GM12878 (cell line): ENCODE results near the gene TMEM11. TPM values are rescaled to one million over a fixed set of nuclear protein-coding genes. Genes with fewer than 3 reads are reported as not detected.

Source experiments
- ATAC-seq: fragments of 200-7000 bp; cut with Tn5 transposase; 3 replicates; pipeline ENCODE4 v1.9.1; 2020; ENCODE audit warnings: mild to moderate bottlenecking, moderate library complexity
- BruUV-seq: library from RNA; stranded (reverse); fragments of 400-500 nt; replicated peaks from 2 replicates; lab custom pipeline; 2021; lab: Mats Ljungman, UMichigan
- CTCF ChIA-PET: fragments of 300-600 bp; sonication (Branson Sonifier 250); formaldehyde crosslinking; extraction: SDS; loops from one replicate; lab custom pipeline; 2021; ENCODE audit warnings: inconsistent platforms; lab: Yijun Ruan, JAX
- POLR2A ChIA-PET: fragments of 350-600 bp; formaldehyde crosslinking; extraction: SDS; loops from one replicate; lab custom pipeline; 2021; ENCODE audit warnings: inconsistent platforms; lab: Charles Lee
- RAD21 ChIA-PET: fragments of 300-600 bp; sonication (Branson Sonifier 250); formaldehyde crosslinking; loops from one replicate; lab custom pipeline; 2023; ENCODE audit warnings: antibody characterized with exemption; ENCODE audit not compliant: unreplicated experiment; lab: Charles Lee
- SMC1A ChIA-PET: fragments of 300-600 bp; sonication (Branson Sonifier 250); formaldehyde crosslinking; loops from one replicate; lab custom pipeline; 2023; ENCODE audit not compliant: unreplicated experiment, uncharacterized antibody; lab: Charles Lee
- DNase-seq: peaks from one replicate; pipeline ENCODE4 v3.0.0-alpha.2; 2011; ENCODE audit warnings: low read depth, low spot score
- FAIRE-seq: peaks from 3 replicates; lab custom pipeline; 2011; peaks lifted over from hg19 to GRCh38; lab: Jason Lieb, UNC
- H2AFZ ChIP-seq: 2 replicates; pipeline ENCODE4 v1.6.0; 2011; ENCODE audit warnings: low read depth, low read length, control low read depth; ENCODE audit not compliant: control insufficient read depth
- H3K27ac ChIP-seq: 2 replicates; pipeline ENCODE4 v1.5.1; 2011; ENCODE audit warnings: control low read depth; ENCODE audit not compliant: control insufficient read depth, insufficient read depth
- H3K27me3 ChIP-seq, 2 experiments: replicated peaks in 1 of 2; 2 replicates each; pipeline versions ENCODE4 v1.6.0 to v1.6.1; 2011; ENCODE audit warnings: low read length in 1 of 2; ENCODE audit not compliant: control insufficient read depth in 2 of 2, insufficient read depth in 2 of 2
- H3K36me3 ChIP-seq, 2 experiments: 2 replicates each; pipeline ENCODE4 v1.5.1; 2011; ENCODE audit warnings: low read length in 1 of 2; ENCODE audit not compliant: control insufficient read depth in 2 of 2, insufficient read depth in 2 of 2
- H3K4me1 ChIP-seq: 2 replicates; pipeline ENCODE4 v1.6.1; 2011; ENCODE audit warnings: mild to moderate bottlenecking, low read length, moderate library complexity, mixed read lengths; ENCODE audit not compliant: control insufficient read depth, insufficient read depth
- H3K4me2 ChIP-seq: 2 replicates; pipeline ENCODE4 v1.6.0; 2011; ENCODE audit warnings: control low read depth; ENCODE audit not compliant: control insufficient read depth, insufficient read depth
- H3K4me3 ChIP-seq: fragments of 200-600 bp; sonication (generic); 2 replicates; pipeline ENCODE4 v1.5.1; 2016
- H3K79me2 ChIP-seq: 2 replicates; pipeline ENCODE4 v1.6.0; 2011; ENCODE audit warnings: low read length; ENCODE audit not compliant: control insufficient read depth, insufficient read depth
- H3K9ac ChIP-seq: 2 replicates; pipeline ENCODE4 v1.8.0; 2011; ENCODE audit warnings: low read length, control low read depth, mixed read lengths; ENCODE audit not compliant: control insufficient read depth, insufficient read depth
- H3K9me3 ChIP-seq: replicated peaks from 3 replicates; pipeline ENCODE4 v1.5.1; 2011; ENCODE audit warnings: mild to moderate bottlenecking, low read length; ENCODE audit not compliant: control insufficient read depth, insufficient read depth
- H4K20me1 ChIP-seq: 2 replicates; pipeline ENCODE4 v1.6.0; 2011; ENCODE audit not compliant: control insufficient read depth, insufficient read depth
- FOXM1 ChIP-seq: IDR thresholded peaks from 2 replicates; pipeline ENCODE4 v1.6.1; 2012; ENCODE audit warnings: low read depth, mild to moderate bottlenecking, inconsistent platforms, low read length, moderate library complexity
- LARP7 ChIP-seq: fragments of 450-650 bp; IDR thresholded peaks from 2 replicates; pipeline ENCODE4 v1.6.1; 2017; ENCODE audit warnings: mild to moderate bottlenecking
- TAF1 ChIP-seq: IDR thresholded peaks from 2 replicates; pipeline ENCODE4 v1.6.1; 2011; ENCODE audit warnings: mild to moderate bottlenecking, low read depth, low read length, borderline replicate concordance
- ZNF24 ChIP-seq: fragments of 450-650 bp; IDR thresholded peaks from 2 replicates; pipeline ENCODE4 v1.6.1; 2017; ENCODE audit warnings: antibody characterized with exemption, mild to moderate bottlenecking
- WGBS: methylation state at CpG from one replicate; pipeline ENCODE4 v1.1.6; 2016; ENCODE audit warnings: low lambda C conversion rate; ENCODE audit not compliant: insufficient replicate concordance, insufficient coverage; ENCODE audit errors: missing lambda C conversion rate; 5-methylcytosine and 5-hydroxymethylcytosine counted together
- in situ Hi-C: fragments of 300-500 bp; cut with MboI; formaldehyde crosslinking; loops from 9 replicates; pipeline ENCODE4 v1.14.3; 2018; ENCODE audit warnings: mixed read lengths
- intact Hi-C: fragments of 100-400 bp; cut with micrococcal nuclease; formaldehyde crosslinking; loops from one replicate; pipeline ENCODE4 v1.14.2; 2022; ENCODE audit not compliant: unreplicated experiment
- polyA plus RNA-seq, 11 experiments: library from polyadenylated mRNA; depleted of rRNA in 4 of 11; unstranded in 6 of 11; stranded (reverse) in 5 of 11; fragments of >200 nt; fragmentation: Nextera tagmentation in 4 of 11; fragmentation: Illumina TruSeq in 1 of 11; extraction: Ambion mirVana in 4 of 11; extraction: Trizol in 1 of 11; gene quantifications; 1 replicate in 1 of 11; 2 replicates in 10 of 11; pipeline versions ENCODE4 v1.2.1 to v1.2.3, GENCODE V29; 2011 to 2016; ENCODE audit warnings: inconsistent platforms in 2 of 11, missing spikeins in 2 of 11, low read depth in 1 of 11
- total RNA-seq, 4 experiments: library from RNA; depleted of rRNA in 3 of 4; stranded (reverse); fragments of >200 nt in 3 of 4; fragmentation: Illumina TruSeq in 1 of 4; extraction: Trizol in 1 of 4; gene quantifications; 2 replicates each; pipeline versions ENCODE4 v1.2.1 to v1.2.3, GENCODE V29; 2013 to 2021
- TF ChIP-seq, protein P1 (sequence below): IDR thresholded peaks from 2 replicates; pipeline ENCODE4 v1.6.1; 2011; ENCODE audit warnings: low read depth, low read length, improper control_type of control experiment, borderline replicate concordance

Gene TMEM11
- total and polyA plus RNA-seq, 10 of the 15 experiments (the other 5 are each of a cell fraction or from before 2014, with no cell fraction given): 14.4 to 63.4 (median 27.2) TPM

GRCh38 chr17:21204935-21205334 lies 9.0 kb downstream of the TMEM11 start:
- TF ChIP-seq LARP7 (no peak), FOXM1 (no peak)

GRCh38 chr17:21202512-21202911 lies 11.4 kb downstream of the TMEM11 start:
- no peak for DNase-seq
- Histone ChIP-seq H3K9me3 (no peaks in the 10 kb centered on the region), H4K20me1 (peaks cover 19% of the 10 kb centered on the region), H2AFZ (no peak overlapping the region), H3K79me2 (peaks cover 43% of the 10 kb centered on the region), H3K4me2 (no peak overlapping the region), H3K4me1 (peaks cover 11% of the 10 kb centered on the region), H3K4me3 (no peak overlapping the region), H3K27ac (no peak overlapping the region), H3K27me3 (no peaks in the 10 kb centered on the region), H3K36me3 (peaks cover 9 to 13% of the 10 kb centered on the region in 2 experiments), H3K9ac (no peak overlapping the region)
- BruUV-seq: no TSS peak
- FAIRE-seq: no peak
- in situ Hi-C loops: no loop called here
- ChIA-PET CTCF (no interaction called here), POLR2A (no interaction called here), RAD21 (no interaction called here), SMC1A (interaction anchor here (1.3 kb wide), 1 partner anchor 13 kb away, joined by 3 read pairs; no protein-coding TSS in a partner anchor)
- WGBS: 95% methylated on average over 7 of the region's 12 CpGs
- no peak for TF ChIP-seq FOXM1
- TF ChIP-seq TAF1: no peak
- TF ChIP-seq, protein P1, sequence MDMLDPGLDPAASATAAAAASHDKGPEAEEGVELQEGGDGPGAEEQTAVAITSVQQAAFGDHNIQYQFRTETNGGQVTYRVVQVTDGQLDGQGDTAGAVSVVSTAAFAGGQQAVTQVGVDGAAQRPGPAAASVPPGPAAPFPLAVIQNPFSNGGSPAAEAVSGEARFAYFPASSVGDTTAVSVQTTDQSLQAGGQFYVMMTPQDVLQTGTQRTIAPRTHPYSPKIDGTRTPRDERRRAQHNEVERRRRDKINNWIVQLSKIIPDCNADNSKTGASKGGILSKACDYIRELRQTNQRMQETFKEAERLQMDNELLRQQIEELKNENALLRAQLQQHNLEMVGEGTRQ: no peak
- no peak for TF ChIP-seq ZNF24
- intact Hi-C loops: no loop called here
- ATAC-seq: no peak

More at GRCh38 chr17:21204935-21205334, 9.0 kb downstream of the TMEM11 start:
- Histone ChIP-seq H3K9me3 (no peaks in the 10 kb centered on the region), H3K27ac (no peak overlapping the region), H4K20me1 (peaks cover 21% of the 10 kb centered on the region), H3K4me1 (peaks cover 7% of the 10 kb centered on the region), H3K4me2 (no peak overlapping the region), H3K27me3 (no peaks in the 10 kb centered on the region), H3K4me3 (no peak overlapping the region), H2AFZ (no peak overlapping the region), H3K9ac (no peak overlapping the region), H3K79me2 (peaks cover 53% of the 10 kb centered on the region), H3K36me3 (peaks cover 5 to 11% of the 10 kb centered on the region in 2 experiments; a peak in 3 of 4 replicates)
- ATAC-seq: no peak
- CTCF ChIA-PET: no interaction called here
- DNase-seq: no peak
- BruUV-seq: no TSS peak
- no peak for FAIRE-seq
- SMC1A ChIA-PET: no interaction called here
- RAD21 ChIA-PET: no interaction called here
- in situ Hi-C loops (no loop called here), intact Hi-C loops (no loop called here)
- POLR2A ChIA-PET: no interaction called here
- 92% methylated on average over 9 of the region's 9 CpGs for WGBS
